ENCODE data around the gene COPE. TPM values are rescaled to one million over a fixed set of nuclear protein-coding genes. Genes with fewer than 3 reads are reported as not detected.
"Not testable (repeated sequence)": the region's sequence is repeated elsewhere in the genome, so short reads cannot be mapped to it uniquely, and the experiment has no call there.

COPE gene
- total RNA-seq, 1 experiment from 2014 or later: 499 TPM

- DNase-seq (ENCODE audit: low read depth): no peak
Observed at GRCh38 chr19:18908917-18909619, 10.1 kb downstream of the COPE start.

GRCh38 chr19:18906605-18907519, 12.3 kb downstream of the COPE start:
- no peak for DNase-seq (ENCODE audit: low read depth)

GRCh38 chr19:18905513-18906236, 13.5 kb downstream of the COPE start:
- DNase-seq (ENCODE audit: low read depth): no peak

- DNase-seq (ENCODE audit: low read depth): no peak
Observed at GRCh38 chr19:18905058-18905456, 14.1 kb downstream of the COPE start.

GRCh38 chr19:18904334-18905057, 14.7 kb downstream of the COPE start:
- no peak for DNase-seq (ENCODE audit: low read depth)

GRCh38 chr19:18903156-18904037, 15.8 kb downstream of the COPE start:
- no peak for DNase-seq (ENCODE audit: low read depth)

GRCh38 chr19:18902519-18902918, 16.7 kb downstream of the COPE start:
- not testable (repeated sequence) for DNase-seq (ENCODE audit: low read depth)

- no peak for DNase-seq (ENCODE audit: low read depth)
Observed at GRCh38 chr19:18901491-18901890, 17.7 kb downstream of the COPE start.

- peak; percentile 40 for DNase-seq (ENCODE audit: low read depth)
Observed at GRCh38 chr19:18900700-18901481, 18.3 kb downstream of the COPE start.

GRCh38 chr19:18899624-18900560, 19.3 kb downstream of the COPE start:
- DNase-seq (ENCODE audit: low read depth): no peak

GRCh38 chr19:18898607-18899408, 20.4 kb downstream of the COPE start:
- no peak for DNase-seq (ENCODE audit: low read depth)

GRCh38 chr19:18898081-18898606, 21.0 kb downstream of the COPE start:
- peak; percentile 48 for DNase-seq (ENCODE audit: low read depth)

GRCh38 chr19:18897094-18898029, 21.8 kb downstream of the COPE start:
- DNase-seq (ENCODE audit: low read depth): no peak

GRCh38 chr19:18896421-18896841, 22.8 kb downstream of the COPE start:
- DNase-seq (ENCODE audit: low read depth): peak; percentile 56

- no peak for DNase-seq (ENCODE audit: low read depth)
Observed at GRCh38 chr19:18895824-18896341, 23.3 kb downstream of the COPE start, which contains the start of gene CERS1. Gene CERS1 (minus strand): TSS chr19:18896158. CDS start chr19:18896072, 86 bp downstream.
